OCI-LY3 (cell line): ENCODE measurements around the gene ANKRD6.

Experiments used
- H2AFZ ChIP-seq: fragments of 200-600, 300-600 bp; shearing (Covaris generic); 2 replicates; pipeline ENCODE4 v1.6.0; 2014; ENCODE audit warnings: antibody characterized with exemption, low read depth, low read length
- H3K27ac ChIP-seq: fragments of 200-600, 300-600 bp; sonication (generic); 2 replicates; pipeline ENCODE4 v1.5.1; 2014; ENCODE audit warnings: mild to moderate bottlenecking, low read length, moderate library complexity, mixed read lengths
- H3K27me3 ChIP-seq: fragments of 200-600, 300-600 bp; sonication (generic); 2 replicates; pipeline ENCODE4 v1.6.1; 2014; ENCODE audit warnings: low read depth, low read length, mixed read lengths
- H3K36me3 ChIP-seq: fragments of 200-600, 300-600 bp; sonication (generic); replicated peaks from 2 replicates; pipeline ENCODE3; 2014; ENCODE audit warnings: low read depth, low read length, mixed read lengths
- H3K4me1 ChIP-seq: fragments of 300-600, 200-600 bp; sonication (generic); 2 replicates; pipeline ENCODE4 v1.6.1; 2014; ENCODE audit warnings: low read length, mixed read lengths
- H3K4me2 ChIP-seq: fragments of 200-600, 300-600 bp; sonication (generic); 2 replicates; pipeline ENCODE4 v1.6.1; 2014; ENCODE audit warnings: low read length, mixed read lengths
- H3K4me3 ChIP-seq: fragments of 300-600, 200-600 bp; sonication (generic); 2 replicates; pipeline ENCODE4 v1.5.1; 2014; ENCODE audit warnings: antibody characterized with exemption, mild to moderate bottlenecking, low read length, moderate library complexity
- H3K79me2 ChIP-seq: fragments of 300-600, 200-600 bp; shearing (Covaris generic); 2 replicates; pipeline ENCODE4 v1.6.1; 2014; ENCODE audit warnings: mild to moderate bottlenecking, low read length, mixed read lengths
- H3K9ac ChIP-seq: fragments of 300-600, 200-600 bp; shearing (Covaris generic); 2 replicates; pipeline ENCODE4 v1.6.0; 2014; ENCODE audit warnings: mild to moderate bottlenecking, low read length, moderate library complexity
- H3K9me3 ChIP-seq: fragments of 200-600, 300-600 bp; shearing (Covaris generic); 2 replicates; pipeline ENCODE4 v1.6.1; 2014; ENCODE audit warnings: low read length, mixed read lengths; ENCODE audit not compliant: insufficient read depth
- H4K20me1 ChIP-seq: fragments of 200-600, 300-600 bp; sonication (generic); 2 replicates; pipeline ENCODE4 v1.6.1; 2016; ENCODE audit warnings: low read length, mixed read lengths; ENCODE audit not compliant: insufficient read depth
- CTCF ChIP-seq: fragments of 200-600, 300-600 bp; sonication (generic); IDR thresholded peaks from 2 replicates; pipeline ENCODE4 v1.5.1; 2014; ENCODE audit warnings: antibody characterized with exemption, low read length, low read depth
- EZH2phosphoT487 ChIP-seq: fragments of 200-600 bp; shearing (Covaris generic); IDR thresholded peaks from 2 replicates; pipeline ENCODE4 v1.6.1; 2018; ENCODE audit warnings: antibody characterized with exemption, mixed run types, low read depth

ANKRD6 gene

GRCh38 chr6:89475634-89476033 lies 42.7 kb downstream of the ANKRD6 start:
- no peaks in the 10 kb centered on the region for H3K27me3 ChIP-seq
- no peak overlapping the region for H3K4me3 ChIP-seq
- H2AFZ ChIP-seq, result no peak overlapping the region
- H4K20me1 ChIP-seq, result no peaks in the 10 kb centered on the region
- H3K79me2 ChIP-seq, result no peaks in the 10 kb centered on the region
- H3K4me1 ChIP-seq, result peaks cover 12% of the 10 kb centered on the region; the same call in 1 of the 2 replicates
- no peaks in the 10 kb centered on the region for H3K9me3 ChIP-seq
- no peak for TF ChIP-seq EZH2phosphoT487
- no peak for TF ChIP-seq CTCF
- no peak overlapping the region for H3K9ac ChIP-seq
- H3K27ac ChIP-seq, result no peak overlapping the region
- peak overlapping the region; percentile 33; the same call in 1 of the 2 replicates for H3K4me2 ChIP-seq
- H3K36me3 ChIP-seq, result no peaks in the 10 kb centered on the region

- TF ChIP-seq EZH2phosphoT487 (no peak), CTCF (no peak)
- Histone ChIP-seq H3K27ac (no peak overlapping the region), H3K79me2 (no peaks in the 10 kb centered on the region), H3K4me1 (peaks cover 10% of the 10 kb centered on the region; the same call in 1 of the 2 replicates), H2AFZ (no peak overlapping the region), H4K20me1 (no peaks in the 10 kb centered on the region), H3K4me2 (no peak overlapping the region), H3K9me3 (no peaks in the 10 kb centered on the region), H3K27me3 (no peaks in the 10 kb centered on the region), H3K4me3 (no peak overlapping the region), H3K9ac (no peak overlapping the region), H3K36me3 (no peaks in the 10 kb centered on the region)
Measured at GRCh38 chr6:89479897-89480296, 46.9 kb downstream of the ANKRD6 start.

- no peak overlapping the region for H2AFZ ChIP-seq
- H3K4me2 ChIP-seq, result no peak overlapping the region
- H3K9me3 ChIP-seq, result no peaks in the 10 kb centered on the region
- no peak overlapping the region for H3K4me3 ChIP-seq
- 0 out of 2 replicates have a peak, but pooled peaks cover 1% of the 10 kb centered on the region for H3K27me3 ChIP-seq
- no peaks in the 10 kb centered on the region for H3K79me2 ChIP-seq
- no peak overlapping the region for H3K9ac ChIP-seq
- no peaks in the 10 kb centered on the region for H3K36me3 ChIP-seq
- no peaks in the 10 kb centered on the region for H4K20me1 ChIP-seq
- no peak overlapping the region for H3K27ac ChIP-seq
- no peaks in the 10 kb centered on the region for H3K4me1 ChIP-seq
- no peak for TF ChIP-seq EZH2phosphoT487
- peak; percentile 10; the same call in 1 of the 2 replicates for TF ChIP-seq CTCF
Measured at GRCh38 chr6:89481695-89482094, 48.7 kb downstream of the ANKRD6 start.

- H2AFZ ChIP-seq, result no peak overlapping the region
Measured at GRCh38 chr6:89482126-89482525, 49.2 kb downstream of the ANKRD6 start.

More at GRCh38 chr6:89482126-89482525, 49.2 kb downstream of the ANKRD6 start:
- Histone ChIP-seq H3K79me2 (no peaks in the 10 kb centered on the region), H3K27ac (no peak overlapping the region), H4K20me1 (no peaks in the 10 kb centered on the region), H3K27me3 (0 out of 2 replicates have a peak, but pooled peaks cover 4% of the 10 kb centered on the region), H3K4me1 (no peaks in the 10 kb centered on the region), H3K4me3 (no peak overlapping the region), H3K9me3 (no peaks in the 10 kb centered on the region), H3K9ac (no peak overlapping the region), H3K36me3 (no peaks in the 10 kb centered on the region), H3K4me2 (no peak overlapping the region)
- no peak for TF ChIP-seq EZH2phosphoT487
- TF ChIP-seq CTCF, result no peak
